ENCODE data around the gene ENOX1.

ENOX1 gene

GRCh38 chr13:43269037-43269481 is 517.7 kb downstream of the ENOX1 start:
- DNase-seq, result no peak

DNA sequence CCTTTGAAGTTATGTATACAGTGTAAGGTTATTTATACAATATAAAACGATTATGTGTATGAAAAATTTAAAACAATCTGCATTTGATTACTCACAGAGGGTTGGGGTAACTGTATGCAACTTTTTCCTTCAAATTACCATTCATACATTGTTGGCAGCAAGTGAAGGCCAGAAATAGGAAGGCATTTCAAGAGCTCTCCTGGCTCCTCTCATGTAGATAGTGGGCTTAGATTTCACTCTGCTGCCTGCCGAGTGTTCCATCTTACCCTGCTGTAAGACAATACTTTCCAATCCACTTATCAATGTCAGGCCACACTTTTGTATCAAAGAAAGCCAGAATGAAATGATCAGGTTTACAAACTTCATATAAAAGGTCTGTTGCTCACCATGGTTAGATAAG is 518.1 kb downstream of the ENOX1 start:
- DNase-seq, result no peak

DNA sequence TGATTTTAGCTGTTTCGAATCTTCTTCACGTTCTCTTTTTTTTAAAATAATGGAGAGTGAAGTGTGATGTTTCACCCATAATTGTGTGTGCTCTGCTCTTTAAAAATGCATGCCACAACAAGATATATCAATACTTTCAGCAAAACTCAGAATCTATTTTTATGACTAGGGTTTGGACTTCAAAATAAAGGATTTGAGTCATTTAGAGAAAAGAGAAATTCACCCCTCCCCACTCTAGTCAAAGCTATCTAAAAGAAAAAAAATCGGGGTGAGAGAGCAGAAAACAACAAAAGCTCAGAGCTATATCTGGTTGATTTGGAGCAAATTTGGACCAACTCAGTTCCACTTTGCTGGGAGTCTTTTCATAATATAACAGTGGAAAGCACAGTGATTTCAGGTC is 518.9 kb downstream of the ENOX1 start:
- no peak for DNase-seq

- DNase-seq, result no peak
Measured at GRCh38 chr13:43266936-43267615, 519.7 kb downstream of the ENOX1 start.

DNA sequence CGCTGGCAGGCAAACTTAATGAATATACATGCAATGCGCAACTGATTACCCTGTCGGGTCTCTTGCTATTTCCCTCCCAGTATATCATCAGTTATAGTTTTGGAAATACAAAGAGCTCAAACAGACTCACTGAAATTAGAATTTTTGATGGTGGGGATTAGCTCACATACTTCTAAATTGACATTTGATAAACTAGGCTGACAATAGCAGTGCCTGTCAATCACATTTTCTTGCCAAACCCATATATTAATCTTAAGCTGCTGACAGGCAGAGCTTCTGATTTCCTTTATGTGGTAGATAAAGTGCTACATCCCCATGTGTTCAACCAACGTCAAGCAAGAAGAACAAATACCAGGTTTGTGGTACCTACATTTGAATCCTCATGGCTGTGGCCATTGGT is 521.7 kb downstream of the ENOX1 start:
- DNase-seq, result no peak

DNA sequence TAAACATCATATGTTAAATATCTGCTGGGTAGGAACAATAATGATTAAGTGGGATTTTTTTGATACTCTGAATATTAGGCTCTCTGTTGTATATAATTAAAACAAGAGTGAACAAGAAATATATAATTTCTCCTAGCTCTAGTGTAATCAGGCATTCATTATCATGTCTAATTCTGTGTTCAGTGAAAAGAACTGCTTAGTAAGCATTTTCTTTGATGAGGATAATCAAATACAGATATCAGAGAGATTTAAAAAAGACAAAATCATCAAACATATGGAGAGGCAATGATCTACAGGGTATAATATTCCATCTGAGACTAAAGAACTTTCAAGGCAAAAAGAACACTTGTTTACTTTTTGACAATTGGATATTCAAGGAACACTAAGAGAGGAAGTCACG is 522.3 kb downstream of the ENOX1 start:
- no peak for DNase-seq

GRCh38 chr13:43263047-43263446 is 523.7 kb downstream of the ENOX1 start:
- DNase-seq, result no peak

DNA sequence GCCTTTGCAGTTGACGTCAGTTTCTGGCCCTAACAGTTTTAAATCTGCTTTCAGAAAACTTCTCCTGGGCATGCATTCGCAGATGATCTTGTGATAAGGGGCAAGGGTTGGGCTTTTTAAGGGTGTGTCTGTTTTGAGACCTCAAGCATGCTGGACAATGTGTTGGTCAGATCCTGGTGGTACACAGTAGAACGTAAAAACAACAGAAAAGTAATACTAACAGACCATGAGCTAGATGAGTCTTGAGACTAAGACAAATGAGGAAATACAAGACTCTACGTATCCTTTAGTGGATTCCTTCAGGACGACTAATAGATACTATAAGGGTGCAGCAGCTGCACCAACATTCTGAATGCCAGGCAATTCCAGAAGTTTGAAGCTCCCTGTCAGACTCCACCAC is 525.8 kb downstream of the ENOX1 start:
- no peak for DNase-seq

DNA sequence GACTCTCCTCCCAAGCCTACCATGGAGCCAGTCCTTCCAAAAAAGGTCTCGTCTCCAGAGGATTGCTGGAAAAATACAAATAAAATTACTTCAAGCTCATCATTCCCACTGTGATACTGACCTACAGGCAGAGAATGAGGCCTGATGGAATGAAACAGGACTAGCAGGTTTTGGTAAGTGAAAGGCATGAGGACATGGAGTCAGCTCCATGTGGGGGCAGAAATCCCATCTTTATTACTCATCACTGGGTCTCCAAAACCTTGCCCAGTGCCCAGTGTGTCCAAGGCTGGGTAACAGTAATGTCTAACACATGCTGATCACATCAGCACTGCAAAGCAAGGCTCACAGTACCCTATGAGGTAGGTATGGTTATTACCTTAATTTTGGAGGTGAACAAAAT is 528.0 kb downstream of the ENOX1 start:
- no peak for DNase-seq

DNA sequence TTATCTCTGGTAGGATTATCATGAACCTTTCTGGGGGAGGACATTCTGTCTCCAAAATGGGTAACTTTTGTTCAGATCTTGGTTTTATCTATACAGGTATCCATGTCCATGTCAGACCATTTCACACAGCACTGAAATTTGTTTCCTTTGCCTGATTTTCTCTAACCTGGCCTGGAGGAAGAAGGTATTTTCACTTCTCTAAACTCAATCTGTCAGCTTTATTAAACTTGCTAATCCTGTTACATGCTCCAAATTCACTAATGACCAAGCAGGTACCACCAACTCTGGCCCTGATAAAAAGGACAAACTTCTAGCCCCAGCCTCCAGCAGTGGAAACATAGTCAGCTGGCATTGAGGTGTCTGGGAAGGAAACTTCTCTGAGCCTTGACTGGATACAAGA is 529.0 kb downstream of the ENOX1 start:
- DNase-seq, result no peak

GRCh38 chr13:43251961-43252360 is 534.8 kb downstream of the ENOX1 start:
- no peak for DNase-seq

DNA sequence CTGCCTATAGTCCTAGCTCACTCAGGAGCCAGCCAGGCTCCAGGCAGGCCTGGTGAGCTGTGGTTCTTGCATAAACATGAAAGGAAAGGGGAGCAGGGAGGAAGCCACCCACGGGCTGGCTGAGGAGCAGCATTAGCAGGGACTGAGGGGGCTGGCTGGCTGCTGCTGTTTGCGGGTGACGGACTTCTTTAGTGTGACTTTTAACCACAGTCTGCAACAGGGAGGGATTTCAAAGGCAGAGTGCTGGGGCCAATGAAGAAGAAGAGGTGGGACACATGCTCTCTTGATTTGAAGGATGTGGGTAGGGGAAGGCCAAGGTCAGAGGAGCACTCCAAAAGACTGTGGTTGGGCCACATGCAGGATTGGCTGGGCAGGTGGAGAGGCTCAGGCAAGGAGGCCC is 540.4 kb downstream of the ENOX1 start:
- DNase-seq, result no peak

- no peak for DNase-seq
Measured at GRCh38 chr13:43245374-43245964, 541.3 kb downstream of the ENOX1 start.

GRCh38 chr13:43244481-43244880 is 542.3 kb downstream of the ENOX1 start:
- no peak for DNase-seq

- DNase-seq, result no peak
Measured at GRCh38 chr13:43243711-43244110, 543.1 kb downstream of the ENOX1 start.

- no peak for DNase-seq
Measured at GRCh38 chr13:43242040-43242439, 544.7 kb downstream of the ENOX1 start.

GRCh38 chr13:43240278-43240677 is 546.5 kb downstream of the ENOX1 start:
- DNase-seq, result no peak

- no peak for DNase-seq
Measured at GRCh38 chr13:43239275-43239840, 547.4 kb downstream of the ENOX1 start.

GRCh38 chr13:43238341-43239083 is 548.3 kb downstream of the ENOX1 start:
- DNase-seq, result no peak

GRCh38 chr13:43237616-43238015 is 549.2 kb downstream of the ENOX1 start:
- DNase-seq, result no peak

DNA sequence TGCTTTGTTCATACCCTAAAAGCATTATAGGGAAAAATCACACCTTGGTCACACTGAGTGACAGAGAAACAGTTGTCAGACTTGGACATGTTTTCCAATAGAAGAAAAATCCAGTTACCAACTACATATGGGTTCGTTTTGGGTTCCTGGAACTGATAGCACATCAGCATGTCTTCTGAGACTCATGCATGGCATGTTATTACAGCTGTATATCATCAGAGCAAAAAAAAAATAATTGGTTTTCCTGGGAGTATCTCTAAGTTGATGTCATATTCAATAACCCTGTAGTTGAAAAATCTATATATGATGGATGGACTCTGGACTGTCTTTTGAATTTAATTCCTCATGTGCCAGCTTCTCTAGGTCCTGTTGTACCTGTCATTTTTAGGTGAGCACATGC is 551.7 kb downstream of the ENOX1 start:
- DNase-seq, result no peak

DNA sequence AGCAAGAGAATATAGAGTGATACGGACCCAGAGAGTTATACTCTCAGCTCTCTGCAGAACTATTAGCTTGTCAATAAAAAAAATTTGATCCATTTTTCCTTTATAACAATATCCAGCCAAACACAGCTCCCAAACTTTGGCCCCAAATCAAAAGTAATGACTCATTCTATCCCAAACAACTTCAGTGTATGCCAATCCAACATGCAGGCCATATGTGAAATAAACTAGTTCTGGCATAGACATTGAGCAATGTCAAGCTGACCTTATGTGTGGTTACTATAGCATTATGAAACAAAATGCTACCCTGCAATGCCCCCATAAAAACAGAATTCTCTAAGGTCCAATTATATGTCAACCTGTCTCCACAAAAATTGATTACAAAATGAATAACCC is 553.9 kb downstream of the ENOX1 start:
- no peak for DNase-seq

DNA sequence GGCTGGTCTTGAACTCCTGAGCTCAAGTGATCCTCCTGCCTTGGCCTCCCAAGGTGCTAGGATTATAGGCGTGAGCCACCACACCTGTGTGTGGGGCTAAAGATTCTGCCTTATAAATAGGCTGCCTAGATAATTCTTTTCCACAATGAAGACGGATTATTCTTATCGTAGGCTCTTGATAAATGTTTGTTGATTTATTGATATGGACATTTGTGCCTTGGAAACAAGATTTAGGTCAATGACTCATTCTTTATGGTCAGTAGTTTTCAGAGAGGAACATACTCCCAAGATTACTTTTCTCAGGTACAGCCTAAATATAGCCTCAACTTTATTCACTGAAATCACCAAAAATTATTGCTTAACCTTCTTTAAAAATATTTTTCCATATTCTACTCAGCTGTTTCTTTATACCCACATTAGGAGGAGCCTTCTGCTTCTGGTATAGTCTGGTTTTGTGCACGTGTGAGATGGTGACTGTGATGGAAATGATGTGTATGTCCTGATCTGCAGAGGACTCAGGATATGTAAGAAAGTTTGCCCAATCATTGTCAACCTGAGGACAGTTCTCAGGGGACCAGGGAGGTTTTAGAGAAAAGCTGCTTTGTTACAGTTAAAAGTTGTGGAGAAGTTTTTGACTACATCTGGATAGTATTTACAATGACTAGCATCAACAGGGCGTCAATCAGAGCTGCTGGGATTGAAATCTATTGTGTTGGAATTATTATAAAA is 554.5 kb downstream of the ENOX1 start:
- no peak for DNase-seq

All from NCI-H1417 treated with DMSO at 0.1 percent for 48 hours (cell line).